ENCODE measurements around the gene TMEM130.

TMEM130 gene

GRCh38 chr7:98805956-98806838 lies 63.6 kb downstream of the TMEM130 start:
- DNase-seq, result no peak

- DNase-seq, result no peak
These were observed 67.1 kb downstream of the TMEM130 start for GRCh38 chr7:98802781-98803110.

- peak; percentile 94 for DNase-seq
These were observed 67.6 kb downstream of the TMEM130 start for GRCh38 chr7:98802088-98802780.

GRCh38 chr7:98800996-98801395 lies 68.8 kb downstream of the TMEM130 start:
- DNase-seq, result no peak

GRCh38 chr7:98797150-98797549 lies 72.7 kb downstream of the TMEM130 start:
- no peak for DNase-seq
